AG04450 (cell line): ENCODE measurements around the gene OLFML3. TPM values are rescaled to one million over a fixed set of nuclear protein-coding genes. Genes with fewer than 3 reads are reported as not detected.
A peak's percentile ranks its signal among the peaks of the same experiment; 100 is the strongest.

ENCODE experiments used
- CTCF ChIA-PET: fragments of 300-600, 350-600 bp; formaldehyde crosslinking; extraction: SDS; loops from one replicate; lab custom pipeline; 2022; ENCODE audit warnings: antibody characterized with exemption, inconsistent platforms; lab: Charles Lee
- POLR2A ChIA-PET: fragments of 350-600 bp; formaldehyde crosslinking; extraction: SDS; loops from one replicate; lab custom pipeline; 2021; ENCODE audit warnings: antibody characterized with exemption, inconsistent platforms; lab: Yijun Ruan, JAX
- DNase-seq: peaks from one replicate; pipeline ENCODE4 v3.0.0-alpha.2; 2011; ENCODE audit warnings: low read depth, low spot score
- H3K27ac ChIP-seq: one replicate; pipeline ENCODE4 v1.5.1; 2012; ENCODE audit warnings: low read depth, low read length, control low read depth
- H3K27me3 ChIP-seq: one replicate; pipeline ENCODE4 v1.6.0; 2012; ENCODE audit warnings: low read length; ENCODE audit not compliant: control insufficient read depth, insufficient read depth
- H3K4me3 ChIP-seq: 2 replicates; pipeline ENCODE4 v1.5.1; 2011; ENCODE audit warnings: mild to moderate bottlenecking, low read depth, low read length, control low read depth
- H3K9me3 ChIP-seq: 2 replicates; pipeline ENCODE4 v1.5.1; 2012; ENCODE audit warnings: low read length; ENCODE audit not compliant: control insufficient read depth, insufficient read depth
- polyA plus RNA-seq: library from polyadenylated mRNA; depleted of rRNA; stranded (reverse); fragments of >200 nt; gene quantifications from 2 replicates; pipeline ENCODE4 v1.2.3, GENCODE V29; 2011
- TF ChIP-seq, protein P1 (sequence below): IDR thresholded peaks from 2 replicates; pipeline ENCODE4 v1.5.1; 2011; ENCODE audit warnings: low read depth, low read length, control low read depth, inconsistent platforms

Gene OLFML3
- polyA plus RNA-seq, 1 experiment, result 90.3 TPM

DNA sequence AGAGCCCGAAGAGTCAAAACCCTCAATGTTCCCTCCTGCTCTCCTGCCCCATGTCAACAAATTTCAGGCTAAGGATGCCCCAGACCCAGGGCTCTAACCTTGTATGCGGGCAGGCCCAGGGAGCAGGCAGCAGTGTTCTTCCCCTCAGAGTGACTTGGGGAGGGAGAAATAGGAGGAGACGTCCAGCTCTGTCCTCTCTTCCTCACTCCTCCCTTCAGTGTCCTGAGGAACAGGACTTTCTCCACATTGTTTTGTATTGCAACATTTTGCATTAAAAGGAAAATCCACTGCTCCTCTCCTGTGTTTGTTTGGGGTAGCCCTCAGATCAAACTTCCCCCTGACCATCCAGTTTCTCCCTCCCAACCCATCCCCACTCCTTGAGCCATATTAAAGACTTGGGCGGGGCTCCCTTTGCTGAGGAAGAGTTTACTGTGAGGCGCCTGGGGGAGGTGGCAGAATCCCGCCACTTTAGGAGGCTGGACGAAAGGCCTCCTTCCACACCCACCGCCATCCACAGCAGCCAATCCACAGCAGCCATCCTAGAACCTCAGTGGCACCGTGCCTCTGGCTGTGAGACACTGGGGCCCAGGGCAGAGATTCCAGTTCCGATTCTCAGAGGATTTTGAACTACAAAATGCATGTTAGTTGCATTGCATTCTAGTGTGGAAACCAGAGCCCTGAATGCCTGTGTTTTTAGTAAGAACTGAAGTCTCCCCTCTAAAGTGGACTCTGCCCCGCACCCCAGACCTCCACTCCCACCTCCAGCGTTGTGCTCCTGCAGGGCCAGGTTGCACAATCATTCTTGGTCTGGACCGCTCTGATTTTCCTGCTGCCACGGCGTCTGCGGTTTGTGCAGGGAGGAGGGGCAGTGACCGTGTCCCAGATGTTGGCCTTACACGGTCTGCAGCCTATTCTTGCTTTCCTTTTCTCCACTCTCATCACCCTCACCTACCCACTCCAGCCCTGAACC is 3.0 kb downstream of the OLFML3 start:
- Histone ChIP-seq H3K27me3 (no peaks in the 10 kb centered on the region), H3K27ac (peak overlapping the region; percentile 80), H3K4me3 (peak overlapping the region; percentile 47), H3K9me3 (no peaks in the 10 kb centered on the region)
- CTCF ChIA-PET, result interaction anchor here (0.9 to 7.1 kb wide), 2 partner anchors 300 to 365 kb away, joined by 3 to 122 read pairs; no protein-coding TSS in a partner anchor
- TF ChIP-seq, protein P1, sequence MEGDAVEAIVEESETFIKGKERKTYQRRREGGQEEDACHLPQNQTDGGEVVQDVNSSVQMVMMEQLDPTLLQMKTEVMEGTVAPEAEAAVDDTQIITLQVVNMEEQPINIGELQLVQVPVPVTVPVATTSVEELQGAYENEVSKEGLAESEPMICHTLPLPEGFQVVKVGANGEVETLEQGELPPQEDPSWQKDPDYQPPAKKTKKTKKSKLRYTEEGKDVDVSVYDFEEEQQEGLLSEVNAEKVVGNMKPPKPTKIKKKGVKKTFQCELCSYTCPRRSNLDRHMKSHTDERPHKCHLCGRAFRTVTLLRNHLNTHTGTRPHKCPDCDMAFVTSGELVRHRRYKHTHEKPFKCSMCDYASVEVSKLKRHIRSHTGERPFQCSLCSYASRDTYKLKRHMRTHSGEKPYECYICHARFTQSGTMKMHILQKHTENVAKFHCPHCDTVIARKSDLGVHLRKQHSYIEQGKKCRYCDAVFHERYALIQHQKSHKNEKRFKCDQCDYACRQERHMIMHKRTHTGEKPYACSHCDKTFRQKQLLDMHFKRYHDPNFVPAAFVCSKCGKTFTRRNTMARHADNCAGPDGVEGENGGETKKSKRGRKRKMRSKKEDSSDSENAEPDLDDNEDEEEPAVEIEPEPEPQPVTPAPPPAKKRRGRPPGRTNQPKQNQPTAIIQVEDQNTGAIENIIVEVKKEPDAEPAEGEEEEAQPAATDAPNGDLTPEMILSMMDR, result no peak
- peak; percentile 53 for DNase-seq
- POLR2A ChIA-PET, result no interaction called here

DNA sequence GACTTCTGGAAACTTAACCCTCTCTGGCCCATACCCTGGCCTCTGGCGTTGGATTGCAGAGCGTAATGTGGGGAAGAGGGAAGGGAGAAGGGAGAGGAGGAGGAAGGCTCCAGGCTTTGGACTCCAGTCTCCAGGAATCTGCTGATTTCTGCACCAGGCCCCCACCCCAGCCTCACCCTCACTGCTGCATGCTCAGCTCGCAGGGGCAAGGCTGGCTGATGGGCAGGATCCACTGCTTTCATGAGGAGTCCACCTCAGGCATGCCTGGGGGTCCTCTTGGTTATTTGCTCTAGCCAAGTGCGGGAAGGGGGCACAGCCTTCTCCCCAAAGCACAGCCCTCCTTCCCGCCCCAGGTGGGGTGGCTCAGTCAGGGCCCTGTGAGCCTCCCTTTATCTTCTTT is 3.7 kb downstream of the OLFML3 start:
- DNase-seq, result no peak
- Histone ChIP-seq H3K4me3 (peak overlapping the region; percentile 47), H3K27me3 (no peaks in the 10 kb centered on the region), H3K27ac (peak overlapping the region; percentile 80), H3K9me3 (no peaks in the 10 kb centered on the region)
- ChIA-PET POLR2A (no interaction called here), CTCF (no interaction called here)
- TF ChIP-seq, protein P1, result no peak

DNA sequence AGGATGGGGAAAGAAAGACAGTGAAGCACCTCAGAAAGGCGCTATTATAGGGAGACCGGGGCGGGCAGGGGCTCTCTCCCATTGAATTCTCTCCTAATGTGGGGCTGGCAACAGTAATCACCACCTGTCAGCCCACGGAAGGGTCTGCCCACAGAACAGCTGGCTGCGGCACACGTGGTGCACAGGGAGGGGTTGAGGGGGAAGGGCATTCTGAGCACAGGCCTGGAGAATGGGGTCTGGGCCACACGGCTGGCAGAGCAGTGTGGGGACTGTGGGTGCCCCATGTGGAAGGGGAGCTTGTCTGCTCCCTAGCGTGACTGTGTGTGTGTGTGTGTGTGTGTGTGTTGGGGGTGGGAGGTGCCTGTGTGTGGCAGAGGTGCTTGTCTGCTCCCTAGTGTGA is 4.1 kb downstream of the OLFML3 start:
- ChIA-PET POLR2A (no interaction called here), CTCF (interaction anchor here (2.0 kb wide), 1 partner anchor 300 kb away, joined by 10 read pairs; no protein-coding TSS in a partner anchor)
- H3K4me3 ChIP-seq, result peak overlapping the region; percentile 47; the same call in 1 of the 2 replicates
- H3K27ac ChIP-seq, result peak overlapping the region; percentile 80
- H3K27me3 ChIP-seq, result no peaks in the 10 kb centered on the region
- H3K9me3 ChIP-seq, result no peaks in the 10 kb centered on the region
- TF ChIP-seq, protein P1, result no peak
- no peak for DNase-seq

DNA sequence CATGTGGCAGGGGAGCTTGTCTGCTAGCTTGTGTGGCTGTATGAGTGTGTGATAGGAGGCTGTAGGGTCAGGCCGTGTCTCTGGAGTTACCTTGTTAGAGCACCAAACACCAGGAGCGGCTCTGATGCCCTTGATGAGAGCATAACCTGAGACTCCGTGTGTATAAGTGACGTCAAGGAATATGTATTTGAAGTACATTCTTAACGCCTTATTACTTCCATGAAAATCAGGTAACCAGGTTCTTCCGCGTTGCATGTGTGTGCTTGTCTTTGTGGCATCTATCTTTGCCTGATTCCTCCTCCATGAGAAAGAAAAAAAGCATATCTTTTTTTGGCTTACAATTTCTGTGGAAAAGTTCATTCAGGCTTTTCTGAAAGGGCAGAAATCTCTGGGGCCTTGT is 4.6 kb downstream of the OLFML3 start:
- DNase-seq, result no peak
- no peaks in the 10 kb centered on the region for H3K9me3 ChIP-seq
- TF ChIP-seq, protein P1, result no peak
- ChIA-PET CTCF (interaction anchor here (2.0 kb wide), 1 partner anchor 299 kb away, joined by 10 read pairs; no protein-coding TSS in a partner anchor), POLR2A (no interaction called here)
- peak overlapping the region; percentile 10; the same call in 1 of the 2 replicates for H3K4me3 ChIP-seq
- H3K27me3 ChIP-seq, result no peaks in the 10 kb centered on the region
- H3K27ac ChIP-seq, result no peak overlapping the region

DNA sequence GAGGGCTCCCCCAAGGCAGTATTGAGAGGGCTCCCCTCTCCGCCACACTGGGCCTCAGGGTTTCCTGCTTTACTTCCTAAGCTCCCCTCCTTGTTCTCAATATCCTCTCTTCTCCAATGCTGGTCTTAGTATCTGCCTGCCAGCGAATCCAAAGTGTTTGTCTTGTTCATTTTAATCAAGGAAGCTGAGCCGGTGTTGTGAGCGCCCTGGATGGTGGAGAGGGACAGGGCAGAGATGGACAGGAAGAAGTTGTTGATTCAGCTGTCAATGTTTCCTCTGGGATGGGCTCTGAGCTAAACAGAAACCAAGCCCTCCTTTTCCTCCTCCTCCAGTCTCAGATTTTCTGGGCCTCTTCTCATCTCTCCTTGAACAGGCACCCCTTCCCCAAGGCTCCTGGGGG is 5.4 kb downstream of the OLFML3 start:
- Histone ChIP-seq H3K27me3 (no peaks in the 10 kb centered on the region), H3K9me3 (no peaks in the 10 kb centered on the region), H3K27ac (no peak overlapping the region), H3K4me3 (no peak overlapping the region)
- ChIA-PET POLR2A (no interaction called here), CTCF (interaction anchor here (0.6 to 2.0 kb wide), 2 partner anchors 43 to 298 kb away, joined by 3 to 10 read pairs; no protein-coding TSS in a partner anchor)
- DNase-seq, result no peak
- TF ChIP-seq, protein P1, result no peak
